Astrocyte (in vitro differentiated cells and primary cell): Measurements from ENCODE around the gene PAPSS2. TPM values are rescaled to one million over a fixed set of nuclear protein-coding genes. Genes with fewer than 3 reads are reported as not detected.

Source experiments
- DNase-seq: peaks from one replicate; pipeline ENCODE4 v3.0.0-alpha.2; 2010; ENCODE audit warnings: low read depth
- FAIRE-seq: peaks from 2 replicates; lab custom pipeline; 2011; peaks lifted over from hg19 to GRCh38; lab: Jason Lieb, UNC
- H2AFZ ChIP-seq: 2 replicates; pipeline ENCODE4 v1.6.0; 2012; ENCODE audit warnings: low read depth, low read length, inconsistent platforms
- H3K27ac ChIP-seq: 2 replicates; pipeline ENCODE4 v1.5.1; 2011; ENCODE audit warnings: low read depth, low read length, inconsistent platforms
- H3K27me3 ChIP-seq: 2 replicates; pipeline ENCODE4 v1.6.0; 2011; ENCODE audit warnings: low read length, inconsistent platforms; ENCODE audit not compliant: insufficient read depth
- H3K36me3 ChIP-seq: 2 replicates; pipeline ENCODE4 v1.5.1; 2011; ENCODE audit warnings: low read length, inconsistent platforms; ENCODE audit not compliant: insufficient read depth
- H3K4me1 ChIP-seq: 2 replicates; pipeline ENCODE4 v1.5.1; 2011; ENCODE audit warnings: low read length, inconsistent platforms; ENCODE audit not compliant: insufficient read depth
- H3K4me2 ChIP-seq: 2 replicates; pipeline ENCODE4 v1.6.0; 2012; ENCODE audit warnings: low read length, inconsistent platforms
- H3K4me3 ChIP-seq: 2 replicates; pipeline ENCODE4 v1.5.1; 2011; ENCODE audit warnings: low read depth, mild to moderate bottlenecking, low read length, inconsistent platforms; ENCODE audit not compliant: insufficient read depth
- H3K79me2 ChIP-seq: 2 replicates; pipeline ENCODE4 v1.6.0; 2012; ENCODE audit warnings: mild to moderate bottlenecking, low read length, inconsistent platforms; ENCODE audit not compliant: insufficient read depth
- H3K9ac ChIP-seq: 2 replicates; pipeline ENCODE4 v1.6.0; 2012; ENCODE audit warnings: mild to moderate bottlenecking, low read length, inconsistent platforms
- H3K9me3 ChIP-seq: 2 replicates; pipeline ENCODE4 v1.5.1; 2012; ENCODE audit warnings: low read depth, mild to moderate bottlenecking, low read length, inconsistent platforms; ENCODE audit not compliant: insufficient read depth
- H4K20me1 ChIP-seq: 2 replicates; pipeline ENCODE4 v1.6.0; 2012; ENCODE audit warnings: low read length, inconsistent platforms; ENCODE audit not compliant: insufficient read depth
- H3K27ac Mint-ChIP-seq: one replicate; pipeline ENCODE4 v1.8.0; 2021; ENCODE audit warnings: mild to moderate bottlenecking, mixed read lengths; ENCODE audit not compliant: unreplicated experiment
- H3K27me3 Mint-ChIP-seq: one replicate; pipeline ENCODE4 v1.8.0; 2021; ENCODE audit warnings: low read depth, mixed read lengths; ENCODE audit not compliant: unreplicated experiment
- H3K36me3 Mint-ChIP-seq: one replicate; pipeline ENCODE4 v1.8.0; 2021; ENCODE audit warnings: low read depth, mixed read lengths; ENCODE audit not compliant: unreplicated experiment
- H3K4me1 Mint-ChIP-seq: one replicate; pipeline ENCODE4 v1.8.0; 2021; ENCODE audit warnings: low read depth, mixed read lengths; ENCODE audit not compliant: unreplicated experiment
- H3K4me3 Mint-ChIP-seq: one replicate; pipeline ENCODE4 v1.8.0; 2021; ENCODE audit warnings: mild to moderate bottlenecking, moderate library complexity, mixed read lengths; ENCODE audit not compliant: unreplicated experiment
- H3K9me3 Mint-ChIP-seq: one replicate; pipeline ENCODE4 v1.8.0; 2021; ENCODE audit warnings: mild to moderate bottlenecking, mixed read lengths; ENCODE audit not compliant: unreplicated experiment
- CTCF ChIP-seq: IDR thresholded peaks from 2 replicates; pipeline ENCODE4 v1.5.1; 2011; ENCODE audit warnings: low read depth, mild to moderate bottlenecking, inconsistent platforms, low read length, moderate library complexity; ENCODE audit not compliant: insufficient read depth
- EZH2 ChIP-seq: IDR thresholded peaks from 2 replicates; pipeline ENCODE4 v1.6.1; 2012; ENCODE audit warnings: mild to moderate bottlenecking, low read length, inconsistent platforms; ENCODE audit not compliant: insufficient read depth
- total RNA-seq: library from RNA; stranded (reverse); gene quantifications from 2 replicates; pipeline ENCODE4 v1.2.1, GENCODE V29; 2021

The PAPSS2 gene
- total RNA-seq, 1 donor from 2014 or later: 48.6 TPM

DNA sequence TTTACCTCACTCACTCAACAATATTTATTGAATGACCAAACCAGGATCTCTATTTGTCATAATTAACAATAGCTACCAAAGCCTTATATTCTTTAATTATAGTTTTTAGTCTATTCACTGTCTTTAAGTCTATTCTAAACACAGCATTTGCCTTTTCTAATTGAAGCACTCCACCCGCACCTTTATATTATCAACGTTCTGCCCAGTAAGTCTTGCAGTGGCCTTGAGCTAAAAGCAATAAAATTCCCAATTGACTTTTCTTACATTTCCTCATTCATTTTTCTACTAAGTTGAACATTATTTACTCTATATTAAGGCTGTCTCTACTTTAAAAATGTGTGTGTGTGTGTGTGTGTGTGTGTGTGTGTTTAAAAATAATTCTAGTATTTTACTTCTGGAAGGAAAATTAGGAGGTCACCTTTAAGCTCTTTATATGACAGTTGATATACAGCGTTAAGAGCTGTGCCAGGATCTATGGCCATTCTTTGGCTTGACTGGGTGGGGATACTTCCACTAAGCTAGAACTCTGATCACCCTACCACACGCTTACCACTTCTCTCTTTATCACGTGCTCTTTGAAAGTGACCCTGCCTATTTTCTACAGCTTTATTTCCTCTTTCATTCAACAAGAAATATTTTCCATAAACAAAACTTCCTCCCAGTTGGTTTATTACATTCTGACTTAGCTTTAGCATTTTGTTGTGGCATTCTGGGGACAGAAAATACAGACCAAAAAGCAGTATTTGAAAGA is 8.8 kb downstream of the PAPSS2 start:
- no peak overlapping the region for H3K9ac ChIP-seq
- peaks cover 90% of the 10 kb centered on the region for H3K79me2 ChIP-seq
- no peaks in the 10 kb centered on the region for H3K9me3 ChIP-seq
- DNase-seq (no peak), FAIRE-seq (no peak)
- TF ChIP-seq CTCF: no peak
- no peak for TF ChIP-seq EZH2
- no peak overlapping the region for H3K4me3 ChIP-seq
- H3K4me2 ChIP-seq: no peak overlapping the region
- peaks cover 7% of the 10 kb centered on the region for H3K4me1 ChIP-seq
- no peaks in the 10 kb centered on the region for H3K9me3 Mint-ChIP-seq
- H3K4me1 Mint-ChIP-seq: peaks cover 2% of the 10 kb centered on the region
- no peak overlapping the region for H3K4me3 Mint-ChIP-seq
- H4K20me1 ChIP-seq: peaks cover 39% of the 10 kb centered on the region
- H3K36me3 ChIP-seq: no peaks in the 10 kb centered on the region
- H3K27ac Mint-ChIP-seq: no peak overlapping the region
- no peak overlapping the region for H2AFZ ChIP-seq
- no peaks in the 10 kb centered on the region for H3K27me3 ChIP-seq
- no peaks in the 10 kb centered on the region for H3K27me3 Mint-ChIP-seq
- H3K27ac ChIP-seq: no peak overlapping the region
- peaks cover 6% of the 10 kb centered on the region for H3K36me3 Mint-ChIP-seq

GRCh38 chr10:87669752-87670151 is 10.1 kb downstream of the PAPSS2 start:
- Mint-ChIP-seq H3K9me3 (no peaks in the 10 kb centered on the region), H3K27ac (no peak overlapping the region), H3K4me3 (no peak overlapping the region), H3K27me3 (no peaks in the 10 kb centered on the region), H3K4me1 (no peaks in the 10 kb centered on the region), H3K36me3 (peaks cover 2% of the 10 kb centered on the region)
- Histone ChIP-seq H3K9me3 (no peaks in the 10 kb centered on the region), H4K20me1 (peaks cover 27% of the 10 kb centered on the region), H3K4me2 (no peak overlapping the region), H3K9ac (no peak overlapping the region), H3K4me1 (peaks cover 10% of the 10 kb centered on the region), H3K36me3 (no peaks in the 10 kb centered on the region), H2AFZ (no peak overlapping the region), H3K79me2 (peaks cover 87% of the 10 kb centered on the region), H3K27me3 (no peaks in the 10 kb centered on the region), H3K4me3 (no peak overlapping the region), H3K27ac (peak overlapping the region; percentile 46)
- TF ChIP-seq EZH2: no peak
- no peak for TF ChIP-seq CTCF
- DNase-seq (no peak), FAIRE-seq (no peak)

DNA sequence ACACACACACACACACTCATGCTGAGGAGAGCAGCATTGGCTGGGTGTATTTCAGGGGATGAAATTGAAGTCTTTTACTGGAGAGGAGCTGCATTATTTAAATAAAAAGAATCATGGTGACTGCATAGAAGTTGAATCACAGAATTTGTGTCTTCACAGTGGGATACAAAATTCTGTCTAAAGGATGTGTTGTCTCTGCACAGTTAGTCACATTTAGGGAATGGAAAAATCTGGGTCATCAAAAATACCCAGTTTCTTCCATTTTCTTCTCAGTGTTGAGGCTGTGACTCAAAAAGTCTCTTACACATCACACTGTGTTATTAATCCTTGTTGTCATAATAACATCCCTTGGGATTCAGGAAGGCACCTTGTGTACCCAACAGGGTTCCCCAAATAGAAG is 10.9 kb downstream of the PAPSS2 start:
- DNase-seq: no peak
- Mint-ChIP-seq H3K4me1 (no peaks in the 10 kb centered on the region), H3K27me3 (no peaks in the 10 kb centered on the region), H3K4me3 (no peak overlapping the region), H3K27ac (no peak overlapping the region), H3K9me3 (no peaks in the 10 kb centered on the region), H3K36me3 (no peaks in the 10 kb centered on the region)
- Histone ChIP-seq H3K36me3 (no peaks in the 10 kb centered on the region), H3K9me3 (no peaks in the 10 kb centered on the region), H3K27me3 (no peaks in the 10 kb centered on the region), H3K9ac (no peak overlapping the region), H2AFZ (no peak overlapping the region), H4K20me1 (peaks cover 27% of the 10 kb centered on the region), H3K27ac (peak overlapping the region; percentile 46), H3K79me2 (peaks cover 82% of the 10 kb centered on the region), H3K4me1 (peaks cover 18% of the 10 kb centered on the region), H3K4me2 (no peak overlapping the region), H3K4me3 (no peak overlapping the region)
- TF ChIP-seq EZH2 (no peak), CTCF (no peak)
- FAIRE-seq: no peak
